AG09309 (cell line): ENCODE data around the gene PLEKHH1.

Experiments
- DNase-seq: peaks from one replicate; pipeline ENCODE4 v3.0.0-alpha.2; 2010; ENCODE audit warnings: low read depth
- H3K4me3 ChIP-seq: 2 replicates; pipeline ENCODE4 v1.5.1; 2011; ENCODE audit warnings: mild to moderate bottlenecking, low read depth, low read length, moderate library complexity; ENCODE audit not compliant: control insufficient read depth
- CTCF ChIP-seq: IDR thresholded peaks from 2 replicates; pipeline ENCODE4 v1.5.1; 2011; ENCODE audit warnings: mild to moderate bottlenecking, low read depth, low read length, inconsistent platforms; ENCODE audit not compliant: insufficient read depth, control insufficient read depth; ENCODE audit errors: missing control alignments

Gene PLEKHH1

GRCh38 chr14:67528276-67528675 is 4.8 kb upstream of the PLEKHH1 start:
- H3K4me3 ChIP-seq, result no peak overlapping the region
- TF ChIP-seq CTCF, result no peak
- no peak for DNase-seq

DNA sequence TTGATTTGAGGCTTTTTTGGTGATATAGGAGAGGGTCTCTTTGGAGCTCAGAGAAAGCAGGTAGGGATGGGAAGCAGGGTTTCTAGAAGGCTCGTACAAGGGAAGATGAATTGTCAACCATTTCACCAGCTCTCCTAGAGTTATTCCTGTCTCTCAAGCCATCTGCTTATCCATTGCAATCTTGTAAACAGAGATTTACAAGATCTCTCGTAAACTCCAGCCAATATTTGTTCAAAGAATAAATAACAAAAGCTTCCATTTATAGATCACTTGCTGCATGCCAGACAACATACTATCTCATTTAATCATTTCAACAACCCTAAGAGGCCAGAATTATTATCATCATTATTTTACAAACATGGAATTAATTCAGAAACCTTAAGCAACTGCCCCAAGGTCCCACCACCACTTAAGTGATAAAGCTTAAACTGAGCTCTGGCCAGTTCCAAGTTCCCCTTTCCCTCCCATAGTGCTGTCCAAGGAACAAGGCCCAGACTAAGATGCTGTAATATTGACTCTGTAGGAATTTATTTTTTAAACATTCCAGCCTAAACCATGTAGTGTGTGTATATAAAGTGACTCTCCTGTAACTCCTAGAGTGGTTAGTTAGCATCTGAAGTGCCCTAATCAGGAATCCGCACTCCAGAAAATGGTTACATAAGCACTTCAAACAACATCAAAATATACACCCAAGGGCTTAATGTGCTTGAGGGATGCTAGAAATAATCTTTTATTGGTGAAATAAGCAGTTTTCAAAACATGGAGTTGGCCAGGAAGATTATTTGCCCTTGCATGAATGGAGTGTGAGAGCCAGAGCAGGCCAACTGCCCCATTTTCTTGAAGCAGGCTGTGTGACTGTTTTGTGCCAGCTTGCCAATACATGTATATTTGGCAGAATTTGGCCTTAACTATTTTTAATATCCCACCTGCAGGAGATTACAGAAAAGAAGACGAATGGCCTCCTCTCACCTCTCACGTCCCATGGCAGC is 2.8 kb upstream of the PLEKHH1 start:
- TF ChIP-seq CTCF, result no peak
- no peak overlapping the region for H3K4me3 ChIP-seq
- no peak for DNase-seq

- TF ChIP-seq CTCF, result no peak
- H3K4me3 ChIP-seq, result peak overlapping the region; percentile 48
- no peak for DNase-seq
Observed at GRCh38 chr14:67532606-67532997, 488 bp upstream of the PLEKHH1 start.

DNA sequence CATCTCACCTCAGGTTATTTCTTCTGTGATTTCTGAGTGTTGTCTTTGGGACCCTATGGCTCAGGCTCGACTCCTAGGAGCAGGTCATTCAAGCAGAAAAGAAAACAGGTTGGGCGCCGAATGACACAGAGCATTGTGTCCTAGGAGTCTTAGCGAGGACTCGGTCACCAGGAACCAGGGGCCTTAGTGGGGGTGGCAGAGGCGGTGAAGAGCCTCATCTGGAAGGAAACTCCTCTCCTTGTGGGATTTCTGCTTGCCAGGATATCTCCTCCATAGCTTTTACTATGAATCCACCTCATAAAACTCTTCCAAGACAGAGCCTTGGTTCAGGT is 630 bp downstream of the PLEKHH1 start:
- no peak for DNase-seq
- no peak overlapping the region for H3K4me3 ChIP-seq
- TF ChIP-seq CTCF, result no peak

- H3K4me3 ChIP-seq, result no peak overlapping the region
- no peak for TF ChIP-seq CTCF
- no peak for DNase-seq
Observed at GRCh38 chr14:67536087-67536486, 3.0 kb downstream of the PLEKHH1 start.

DNA sequence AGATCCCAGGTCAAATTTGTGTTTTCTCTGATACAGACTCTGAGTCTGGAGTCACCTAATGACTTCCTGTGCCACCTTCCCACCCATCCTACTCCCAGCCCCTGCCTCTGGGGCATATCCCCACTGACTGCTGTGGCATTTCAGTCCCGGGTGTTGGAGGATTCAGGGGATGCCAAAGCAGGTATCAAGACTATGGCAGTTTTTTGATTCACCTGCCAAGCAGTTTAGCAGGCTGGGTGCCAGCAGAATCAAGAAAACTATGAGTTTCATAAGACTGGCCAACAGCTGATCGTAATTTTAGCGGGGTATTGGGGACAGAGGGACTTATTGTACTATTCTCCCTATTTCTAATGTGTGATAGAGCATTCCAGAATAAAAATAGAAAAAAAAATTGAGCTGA is 4.6 kb downstream of the PLEKHH1 start:
- DNase-seq, result no peak
- TF ChIP-seq CTCF, result no peak
- H3K4me3 ChIP-seq, result no peak overlapping the region
